GM19372 (cell line): ENCODE results near the gene CHERP.
"Not testable (repeated sequence)": the region's sequence is repeated elsewhere in the genome, so short reads cannot be mapped to it uniquely, and the experiment has no call there.

Experiments
- ATAC-seq: cut with Tn5 transposase; IDR thresholded peaks from one replicate; pipeline ENCODE4 v1.9.1; 2021; ENCODE audit warnings: mild to moderate bottlenecking, low read depth, moderate library complexity; ENCODE audit not compliant: unreplicated experiment

CHERP gene

DNA sequence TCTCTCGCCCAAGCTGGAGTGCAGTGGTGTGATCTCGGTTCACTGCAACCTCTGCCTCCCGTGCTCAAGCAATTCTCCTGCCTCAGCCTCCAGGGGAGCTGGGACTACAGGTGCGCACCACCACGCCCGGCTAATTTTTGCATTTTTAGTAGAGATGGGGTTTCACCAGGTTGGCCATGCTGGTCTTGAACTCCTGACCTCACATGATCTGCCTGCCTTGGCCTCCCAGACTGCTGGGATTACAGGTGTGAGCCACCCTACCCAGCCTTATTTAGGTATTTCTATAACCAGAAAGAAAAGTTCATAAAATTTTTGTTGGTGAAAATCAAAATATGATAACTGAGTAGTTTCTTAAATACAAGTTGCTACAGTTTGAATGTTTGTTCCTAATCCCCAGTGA, 1.5 kb upstream of the CHERP start:
- ATAC-seq = not testable (repeated sequence)

GRCh38 chr19:16542910-16543472, 754 bp upstream of the CHERP start:
- no peak for ATAC-seq

GRCh38 chr19:16541526-16542044, 652 bp downstream of the CHERP start:
- ATAC-seq = no peak

DNA sequence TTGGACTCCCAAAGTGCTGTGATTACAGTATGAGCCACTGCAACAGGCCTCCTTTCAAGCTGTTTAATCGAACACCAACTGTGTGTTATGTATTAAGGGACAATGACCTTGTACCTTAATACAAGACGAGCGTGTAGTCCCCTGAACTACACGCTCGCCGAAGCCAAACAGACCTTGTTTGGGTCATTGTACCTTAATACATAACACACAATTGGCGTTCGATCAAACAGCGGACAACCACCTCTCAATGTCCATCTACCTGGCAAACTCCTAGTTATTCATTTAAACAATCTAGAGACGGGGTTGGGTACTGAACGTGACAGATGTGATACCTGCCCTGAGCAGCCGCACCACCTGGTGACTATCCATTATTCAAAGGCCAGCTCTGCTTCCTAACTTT, 1.3 kb downstream of the CHERP start:
- no peak for ATAC-seq

DNA sequence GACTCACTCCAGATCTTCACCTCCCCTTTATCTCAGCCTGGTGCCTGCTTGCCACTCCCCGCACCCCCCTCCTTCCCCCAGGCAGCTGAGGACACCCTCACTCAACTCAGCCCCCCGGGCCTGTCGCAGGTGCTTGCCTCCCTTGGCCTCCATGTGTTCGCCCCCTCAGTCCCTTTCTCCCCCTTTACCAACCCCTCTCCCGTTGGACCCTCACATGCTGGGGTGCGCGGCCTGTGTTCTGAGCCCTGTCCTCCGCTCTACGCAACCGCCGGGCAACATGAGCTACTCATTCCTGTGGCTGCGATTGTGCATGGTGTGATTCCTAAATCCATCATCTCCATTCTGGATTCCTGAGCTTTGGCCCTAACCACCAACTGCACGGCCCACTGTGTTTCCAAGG, 5.1 kb downstream of the CHERP start:
- ATAC-seq = no peak

DNA sequence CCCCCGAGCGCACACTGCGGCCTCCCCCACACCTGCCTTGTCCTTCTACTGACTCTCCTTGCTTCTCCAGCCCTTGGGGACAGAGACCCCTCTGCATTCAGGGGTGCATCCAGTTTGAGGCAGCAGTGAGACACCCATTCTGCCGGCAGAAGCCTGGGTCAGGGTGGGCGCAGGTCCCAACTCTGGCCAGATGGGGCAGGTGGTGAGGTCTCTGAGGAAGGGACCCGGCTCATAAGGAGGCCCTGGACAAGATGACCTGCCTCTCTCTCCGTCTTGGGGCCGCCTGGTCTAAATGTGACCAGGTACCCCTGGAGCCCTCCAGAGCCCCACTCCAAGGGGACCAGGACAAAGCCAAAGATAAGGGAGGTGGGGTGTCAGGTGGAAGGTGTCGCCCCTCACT, 6.1 kb downstream of the CHERP start:
- ATAC-seq = no peak

DNA sequence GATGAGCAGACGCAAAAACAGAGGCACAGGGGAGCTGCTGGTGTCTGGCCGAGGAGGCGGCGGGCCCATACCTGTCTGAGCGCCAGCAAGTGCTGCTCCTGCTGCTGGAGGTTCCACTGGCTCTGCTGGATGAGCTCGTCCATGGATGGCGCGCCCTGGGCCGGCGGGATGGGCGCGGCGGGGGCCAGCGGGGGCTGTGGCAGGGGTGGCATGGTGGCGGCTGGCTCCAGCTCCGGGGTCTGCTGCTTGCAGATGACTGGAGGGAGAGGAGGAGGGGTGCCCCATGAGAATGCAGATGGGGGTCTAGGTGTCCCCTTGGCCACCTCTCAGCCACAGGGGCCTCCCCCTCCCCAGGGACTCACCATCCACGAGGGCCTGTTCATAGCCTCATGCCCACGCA, 6.9 kb downstream of the CHERP start:
- ATAC-seq = no peak

- ATAC-seq = no peak
These were observed 9.6 kb downstream of the CHERP start for GRCh38 chr19:16532440-16533234.

GRCh38 chr19:16531380-16531669, 10.9 kb downstream of the CHERP start:
- no peak for ATAC-seq

GRCh38 chr19:16530540-16531379, 11.5 kb downstream of the CHERP start:
- ATAC-seq = no peak

DNA sequence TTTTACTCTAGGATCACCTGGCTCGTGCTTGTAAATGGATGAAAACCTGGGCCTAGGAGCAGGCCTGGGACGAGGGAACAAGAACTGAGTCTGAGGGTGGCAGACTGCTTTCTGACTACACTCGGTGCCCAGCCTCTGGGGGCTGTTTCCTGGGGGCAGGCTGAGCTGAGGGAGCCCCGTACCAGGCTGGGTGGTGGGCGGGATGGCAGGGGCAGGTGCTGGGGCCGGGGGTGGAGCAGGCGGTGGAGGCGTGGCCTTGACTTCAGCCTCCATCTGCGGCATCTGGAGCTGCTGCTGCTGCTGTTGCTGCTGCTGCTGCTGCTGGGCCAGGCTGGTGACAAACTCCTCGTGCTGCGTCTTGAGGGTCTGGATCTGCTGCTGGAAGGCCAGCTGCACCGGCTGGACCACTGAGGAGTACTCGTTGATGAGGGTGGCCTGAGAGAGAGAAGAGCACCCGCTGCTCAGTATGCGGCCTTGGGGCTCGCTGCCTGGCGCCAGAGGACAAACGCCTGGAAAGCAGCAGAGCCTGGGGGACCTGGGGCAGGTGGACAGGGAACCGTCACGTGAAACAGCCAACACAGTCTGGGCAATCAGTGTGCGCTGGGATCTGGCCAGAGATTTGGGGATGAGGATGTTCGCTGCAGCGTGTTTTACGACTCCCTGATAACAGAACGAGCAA, 12.6 kb downstream of the CHERP start:
- no peak for ATAC-seq

GRCh38 chr19:16527971-16528521, 14.2 kb downstream of the CHERP start:
- no peak for ATAC-seq

- ATAC-seq = no peak
These were observed 14.8 kb downstream of the CHERP start for GRCh38 chr19:16527334-16527935.

GRCh38 chr19:16525751-16526481, 16.3 kb downstream of the CHERP start:
- no peak for ATAC-seq

GRCh38 chr19:16524991-16525734, 17.1 kb downstream of the CHERP start:
- ATAC-seq = no peak

GRCh38 chr19:16522559-16523377, 19.5 kb downstream of the CHERP start:
- ATAC-seq = no peak

GRCh38 chr19:16521715-16522289, 20.4 kb downstream of the CHERP start:
- ATAC-seq = no peak
